SK-N-SH (cell line): Measurements from ENCODE around the gene HLF. TPM values are rescaled to one million over a fixed set of nuclear protein-coding genes. Genes with fewer than 3 reads are reported as not detected.

ENCODE experiments used
- CTCF ChIA-PET: fragments of 300-600, 350-600 bp; formaldehyde crosslinking; extraction: SDS; loops from one replicate; lab custom pipeline; 2021; lab: Yijun Ruan, JAX
- POLR2A ChIA-PET: fragments of 350-600 bp; sonication (Branson Sonifier 250); formaldehyde crosslinking; extraction: SDS; loops from one replicate; lab custom pipeline; 2020; ENCODE audit warnings: antibody characterized with exemption, inconsistent platforms; lab: Yijun Ruan, JAX
- DNase-seq: peaks from one replicate; pipeline ENCODE4 v3.0.0; 2012
- H2AFZ ChIP-seq: fragments of 200-600 bp; sonication (generic); 2 replicates; pipeline ENCODE4 v1.8.1; 2016; ENCODE audit warnings: antibody characterized with exemption, mild to moderate bottlenecking, low read depth
- H3F3A ChIP-seq: fragments of 200-600 bp; sonication (generic); replicated peaks from 2 replicates; pipeline ENCODE3; 2016; ENCODE audit warnings: antibody characterized with exemption, mild to moderate bottlenecking; ENCODE audit not compliant: insufficient read depth
- H3K27ac ChIP-seq, 2 experiments: fragments of 200-500 bp in 1 of 2; fragments of 200-600 bp in 1 of 2; sonication (Bioruptor generic) in 1 of 2; sonication (generic), shearing (Covaris generic) in 1 of 2; 2 replicates each; pipeline versions ENCODE4 v1.5.1 to v1.6.1; 2014 to 2016; ENCODE audit warnings: low read depth in 2 of 2, inconsistent platforms in 1 of 2, low read length in 1 of 2, mild to moderate bottlenecking in 1 of 2, mixed read lengths in 1 of 2
- H3K27me3 ChIP-seq: fragments of 200-600 bp; sonication (generic), shearing (Covaris generic); 2 replicates; pipeline ENCODE4 v1.6.1; 2016; ENCODE audit warnings: mixed run types; ENCODE audit not compliant: insufficient read depth
- H3K36me3 ChIP-seq, 2 experiments: fragments of 200-500 bp in 1 of 2; fragments of 200-600 bp in 1 of 2; sonication (Bioruptor generic) in 1 of 2; sonication (generic) in 1 of 2; replicated peaks in 1 of 2; 2 replicates each; pipeline versions ENCODE3 to v1.5.1; 2014 to 2016; ENCODE audit warnings: low read length in 1 of 2, mild to moderate bottlenecking in 1 of 2; ENCODE audit not compliant: insufficient read depth in 2 of 2, control insufficient read depth in 1 of 2
- H3K4me1 ChIP-seq, 2 experiments: fragments of 200-500 bp in 1 of 2; fragments of 200-600 bp in 1 of 2; sonication (Bioruptor generic) in 1 of 2; sonication (generic), shearing (Covaris generic) in 1 of 2; 2 replicates each; pipeline versions ENCODE4 v1.5.1 to v1.6.1; 2014 to 2016; ENCODE audit warnings: low read depth in 1 of 2, low read length in 1 of 2, mixed run types in 1 of 2; ENCODE audit not compliant: insufficient read depth in 2 of 2, control insufficient read depth in 1 of 2
- H3K4me2 ChIP-seq: fragments of 200-600 bp; sonication (generic), shearing (Covaris generic); 2 replicates; pipeline ENCODE4 v1.6.1; 2017; ENCODE audit warnings: mixed run types
- H3K4me3 ChIP-seq, 2 experiments: fragments of 200-500 bp in 1 of 2; fragments of 200-600 bp in 1 of 2; sonication (Bioruptor generic) in 1 of 2; sonication (generic), shearing (Covaris generic) in 1 of 2; 2 replicates each; pipeline versions ENCODE4 v1.5.1 to v1.8.1; 2014 to 2016; ENCODE audit warnings: low read depth in 2 of 2, inconsistent platforms in 1 of 2, low read length in 1 of 2, mild to moderate bottlenecking in 1 of 2, mixed read lengths in 1 of 2, moderate library complexity in 1 of 2
- H3K79me2 ChIP-seq: fragments of 200-600 bp; sonication (generic); 2 replicates; pipeline ENCODE4 v1.8.1; 2017; ENCODE audit warnings: mild to moderate bottlenecking; ENCODE audit not compliant: insufficient read depth
- H3K9ac ChIP-seq: fragments of 200-600 bp; sonication (generic); 2 replicates; pipeline ENCODE4 v1.6.1; 2017; ENCODE audit warnings: mixed run types
- H3K9me2 ChIP-seq: fragments of 200-600 bp; sonication (generic); 2 replicates; pipeline ENCODE4 v1.6.1; 2017; ENCODE audit warnings: mixed run types
- H3K9me3 ChIP-seq: fragments of 200-600 bp; sonication (generic); 2 replicates; pipeline ENCODE4 v1.6.1; 2017; ENCODE audit warnings: mixed run types, mild to moderate bottlenecking, moderate library complexity
- H4K20me1 ChIP-seq: fragments of 200-600 bp; sonication (generic); 2 replicates; pipeline ENCODE4 v1.6.1; 2017; ENCODE audit warnings: mild to moderate bottlenecking, mixed run types; ENCODE audit not compliant: insufficient read depth
- CHD2 ChIP-seq: fragments of 150-350 bp; IDR thresholded peaks from 2 replicates; pipeline ENCODE4 v1.6.1; 2018; ENCODE audit warnings: low read length; ENCODE audit not compliant: partially characterized antibody
- FOXJ3 ChIP-seq: sonication (generic); formaldehyde crosslinking; IDR thresholded peaks from 2 replicates; pipeline ENCODE4 v1.5.1; 2020; ENCODE audit warnings: mild to moderate bottlenecking, missing genetic modification reagents
- FOXM1 ChIP-seq: IDR thresholded peaks from 2 replicates; pipeline ENCODE4 v1.4.0; 2012; ENCODE audit warnings: low read depth, mild to moderate bottlenecking
- GATA2 ChIP-seq: sonication (generic); formaldehyde crosslinking; IDR thresholded peaks from 2 replicates; pipeline ENCODE4 v1.5.0; 2020; ENCODE audit warnings: mild to moderate bottlenecking, missing genetic modification reagents
- MEF2A ChIP-seq: IDR thresholded peaks from 2 replicates; pipeline ENCODE4 v1.4.0; 2012; ENCODE audit warnings: low read depth, borderline replicate concordance
- POLR2AphosphoS5 ChIP-seq: IDR thresholded peaks from 2 replicates; pipeline ENCODE4 v1.6.1; 2012; ENCODE audit warnings: low read depth, low read length
- RFX5 ChIP-seq: IDR thresholded peaks from 2 replicates; pipeline ENCODE4 v1.6.1; 2012; ENCODE audit warnings: mild to moderate bottlenecking, improper control_type of control experiment, low read length
- SIN3A ChIP-seq: IDR thresholded peaks from 2 replicates; pipeline ENCODE4 v1.6.1; 2012; ENCODE audit warnings: low read depth, mild to moderate bottlenecking, low read length, moderate library complexity, borderline replicate concordance
- SMC3 ChIP-seq: IDR thresholded peaks from 2 replicates; pipeline ENCODE4 v1.6.1; 2012; ENCODE audit warnings: low read depth, low read length, improper control_type of control experiment
- TAF1 ChIP-seq: IDR thresholded peaks from 2 replicates; pipeline ENCODE4 v1.6.1; 2012; ENCODE audit warnings: low read depth, mild to moderate bottlenecking, low read length, moderate library complexity, borderline replicate concordance
- TCF12 ChIP-seq: IDR thresholded peaks from 2 replicates; pipeline ENCODE4 v1.4.0; 2012
- YY1 ChIP-seq: IDR thresholded peaks from 2 replicates; pipeline ENCODE4 v1.4.0; 2012; ENCODE audit warnings: low read depth, mild to moderate bottlenecking
- WGBS: methylation state at CpG from one replicate; pipeline ENCODE4 v1.1.6; 2017; ENCODE audit warnings: low lambda C conversion rate; 5-methylcytosine and 5-hydroxymethylcytosine counted together
- polyA plus RNA-seq, 3 experiments: library from polyadenylated mRNA; depleted of rRNA; stranded (reverse); fragments of >200 nt; gene quantifications; 2 replicates each; pipeline ENCODE4 v1.2.3, GENCODE V29; 2012
- TF ChIP-seq, protein P1 (sequence below): IDR thresholded peaks from 2 replicates; pipeline ENCODE4 v1.6.1; 2012; ENCODE audit warnings: mild to moderate bottlenecking, low read depth, low read length, moderate library complexity
- TF ChIP-seq, protein P2 (sequence below): IDR thresholded peaks from 2 replicates; pipeline ENCODE4 v1.4.0; 2012; ENCODE audit warnings: low read depth, borderline replicate concordance

The HLF gene
- polyA plus RNA-seq, 1 of the 3 experiments (the other 2 are of a cell fraction), result 0.03 TPM

DNA sequence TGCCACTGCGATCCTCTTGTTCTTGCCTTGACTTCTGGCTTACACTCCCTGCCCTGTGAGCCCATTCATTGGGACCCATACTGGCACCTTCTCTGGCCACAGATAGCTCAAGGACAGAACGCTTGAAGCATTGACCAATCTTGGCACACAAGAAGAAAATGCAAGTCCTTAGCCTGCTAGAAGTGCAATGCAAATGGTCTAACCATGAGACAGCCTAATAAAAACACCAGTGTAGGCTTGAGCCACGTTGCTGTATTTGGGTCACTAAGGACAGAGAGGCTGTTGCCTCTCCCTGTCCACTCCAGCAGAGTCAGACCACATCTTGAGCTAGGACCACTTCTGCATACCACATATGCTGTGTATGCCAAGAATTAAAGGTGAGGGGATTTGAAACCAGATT lies 41.2 kb upstream of the HLF start (continued):
- TF ChIP-seq, protein P1, sequence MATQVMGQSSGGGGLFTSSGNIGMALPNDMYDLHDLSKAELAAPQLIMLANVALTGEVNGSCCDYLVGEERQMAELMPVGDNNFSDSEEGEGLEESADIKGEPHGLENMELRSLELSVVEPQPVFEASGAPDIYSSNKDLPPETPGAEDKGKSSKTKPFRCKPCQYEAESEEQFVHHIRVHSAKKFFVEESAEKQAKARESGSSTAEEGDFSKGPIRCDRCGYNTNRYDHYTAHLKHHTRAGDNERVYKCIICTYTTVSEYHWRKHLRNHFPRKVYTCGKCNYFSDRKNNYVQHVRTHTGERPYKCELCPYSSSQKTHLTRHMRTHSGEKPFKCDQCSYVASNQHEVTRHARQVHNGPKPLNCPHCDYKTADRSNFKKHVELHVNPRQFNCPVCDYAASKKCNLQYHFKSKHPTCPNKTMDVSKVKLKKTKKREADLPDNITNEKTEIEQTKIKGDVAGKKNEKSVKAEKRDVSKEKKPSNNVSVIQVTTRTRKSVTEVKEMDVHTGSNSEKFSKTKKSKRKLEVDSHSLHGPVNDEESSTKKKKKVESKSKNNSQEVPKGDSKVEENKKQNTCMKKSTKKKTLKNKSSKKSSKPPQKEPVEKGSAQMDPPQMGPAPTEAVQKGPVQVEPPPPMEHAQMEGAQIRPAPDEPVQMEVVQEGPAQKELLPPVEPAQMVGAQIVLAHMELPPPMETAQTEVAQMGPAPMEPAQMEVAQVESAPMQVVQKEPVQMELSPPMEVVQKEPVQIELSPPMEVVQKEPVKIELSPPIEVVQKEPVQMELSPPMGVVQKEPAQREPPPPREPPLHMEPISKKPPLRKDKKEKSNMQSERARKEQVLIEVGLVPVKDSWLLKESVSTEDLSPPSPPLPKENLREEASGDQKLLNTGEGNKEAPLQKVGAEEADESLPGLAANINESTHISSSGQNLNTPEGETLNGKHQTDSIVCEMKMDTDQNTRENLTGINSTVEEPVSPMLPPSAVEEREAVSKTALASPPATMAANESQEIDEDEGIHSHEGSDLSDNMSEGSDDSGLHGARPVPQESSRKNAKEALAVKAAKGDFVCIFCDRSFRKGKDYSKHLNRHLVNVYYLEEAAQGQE, result no peak

DNA sequence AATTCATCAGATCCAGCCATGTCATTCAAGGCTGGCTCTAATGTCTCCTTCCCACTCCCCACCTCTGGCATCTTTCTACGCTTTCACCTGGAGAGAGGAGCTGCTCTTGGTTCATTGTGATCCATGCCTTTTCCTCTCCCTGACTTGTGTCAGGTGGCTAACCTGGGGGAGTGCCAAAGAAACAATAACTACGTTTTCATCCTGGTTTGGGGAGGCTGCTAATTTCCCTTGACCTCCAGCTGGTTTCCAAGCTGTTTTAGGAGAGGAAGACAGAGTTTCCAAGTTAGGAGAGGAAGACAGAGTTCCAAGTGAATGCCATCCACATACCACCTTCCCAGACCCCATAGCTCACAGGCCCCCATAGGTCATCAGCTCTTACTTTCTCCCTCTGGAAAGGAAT lies 40.0 kb upstream of the HLF start:
- Histone ChIP-seq H3K27me3 (no peaks in the 10 kb centered on the region), H3K79me2 (no peaks in the 10 kb centered on the region), H3K9me2 (no peaks in the 10 kb centered on the region), H3K4me1 (no peaks in the 10 kb centered on the region; a peak in 1 of 4 replicates), H3K4me3 (no peak overlapping the region), H3F3A (no peaks in the 10 kb centered on the region), H4K20me1 (no peaks in the 10 kb centered on the region), H3K27ac (no peak overlapping the region), H3K36me3 (no peaks in the 10 kb centered on the region)
- WGBS, result 32% methylated on average over 2 of the region's 2 CpGs
- POLR2A ChIA-PET, result no interaction called here
- no peak for DNase-seq
- TF ChIP-seq POLR2AphosphoS5 (no peak), SIN3A (no peak), YY1 (no peak), FOXM1 (no peak), SMC3 (no peak), TAF1 (no peak), MEF2A (no peak), GATA2 (CRISPR knock-in tag) (no peak), CHD2 (no peak), TCF12 (no peak), FOXJ3 (CRISPR knock-in tag) (no peak), RFX5 (no peak)
- TF ChIP-seq, protein P2, sequence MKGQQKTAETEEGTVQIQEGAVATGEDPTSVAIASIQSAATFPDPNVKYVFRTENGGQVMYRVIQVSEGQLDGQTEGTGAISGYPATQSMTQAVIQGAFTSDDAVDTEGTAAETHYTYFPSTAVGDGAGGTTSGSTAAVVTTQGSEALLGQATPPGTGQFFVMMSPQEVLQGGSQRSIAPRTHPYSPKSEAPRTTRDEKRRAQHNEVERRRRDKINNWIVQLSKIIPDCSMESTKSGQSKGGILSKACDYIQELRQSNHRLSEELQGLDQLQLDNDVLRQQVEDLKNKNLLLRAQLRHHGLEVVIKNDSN, result no peak
- TF ChIP-seq, all 33 proteins: peak for 0
- CTCF ChIA-PET, result interaction anchor here (0.9 to 1.4 kb wide), 6 partner anchors 10 to 302 kb away, joined by 3 to 5 read pairs (median 4); no protein-coding TSS in a partner anchor
- no peak overlapping the region for H3K4me2 ChIP-seq
- no peak overlapping the region for H2AFZ ChIP-seq
- H3K9me3 ChIP-seq, result no peaks in the 10 kb centered on the region
- H3K9ac ChIP-seq, result no peak overlapping the region
